CD14-positive monocyte (primary cell): Measurements from ENCODE around the gene ATP5PD. TPM values are rescaled to one million over a fixed set of nuclear protein-coding genes. Genes with fewer than 3 reads are reported as not detected.

Experiments used
- DNase-seq, 3 donors: peaks; one replicate each; pipeline ENCODE4 v3.0.0-alpha.2; 2011 to 2022
- H2AFZ ChIP-seq: 2 replicates; pipeline ENCODE4 v1.6.0; 2012; ENCODE audit warnings: mild to moderate bottlenecking, low read depth, low read length, inconsistent platforms; ENCODE audit not compliant: insufficient read depth, poor library complexity, severe bottlenecking
- H3K27ac ChIP-seq, 2 donors: 1 replicate in 1 of 2; 2 replicates in 1 of 2; pipeline ENCODE4 v1.5.1; 2012 to 2013; ENCODE audit warnings: low read length in 2 of 2, control low read depth in 1 of 2, inconsistent platforms in 1 of 2, low read depth in 1 of 2, mild to moderate bottlenecking in 1 of 2
- H3K27me3 ChIP-seq, 2 donors: one replicate each; pipeline versions ENCODE4 v1.6.0 to v1.6.1; 2011 to 2013; ENCODE audit warnings: low read length in 2 of 2; ENCODE audit not compliant: control insufficient read depth in 2 of 2, insufficient read depth in 2 of 2
- H3K36me3 ChIP-seq, 2 donors: replicated peaks in 1 of 2; 1 replicate in 1 of 2; 2 replicates in 1 of 2; pipeline versions ENCODE4 v1.5.1 to v1.6.1; 2012 to 2013; ENCODE audit warnings: low read length in 2 of 2, control low read depth in 1 of 2, inconsistent platforms in 1 of 2, mild to moderate bottlenecking in 1 of 2; ENCODE audit not compliant: insufficient read depth in 2 of 2, control insufficient read depth in 1 of 2
- H3K4me1 ChIP-seq, 2 donors: 1 replicate in 1 of 2; 2 replicates in 1 of 2; pipeline versions ENCODE4 v1.5.1 to v1.6.1; 2012 to 2013; ENCODE audit warnings: low read length in 2 of 2, control low read depth in 1 of 2, inconsistent platforms in 1 of 2, mild to moderate bottlenecking in 1 of 2, moderate library complexity in 1 of 2; ENCODE audit not compliant: insufficient read depth in 2 of 2, control insufficient read depth in 1 of 2
- H3K4me2 ChIP-seq: replicated peaks from 2 replicates; pipeline ENCODE3; 2012; ENCODE audit warnings: low read length, moderate library complexity, mild to moderate bottlenecking; ENCODE audit not compliant: poor library complexity, severe bottlenecking; ENCODE audit errors: extremely low read depth
- H3K4me3 ChIP-seq, 3 experiments: fragments of 200-600 bp in 1 of 3; sonication (generic) in 1 of 3; replicated peaks in 1 of 3; 1 replicate in 2 of 3; 2 replicates in 1 of 3; pipeline ENCODE4 v1.5.1; 2011 to 2013; ENCODE audit warnings: low read length in 3 of 3, mild to moderate bottlenecking in 3 of 3, control low read depth in 2 of 3, low read depth in 2 of 3, inconsistent platforms in 1 of 3, moderate library complexity in 1 of 3
- H3K79me2 ChIP-seq: 2 replicates; pipeline ENCODE4 v1.6.0; 2012; ENCODE audit warnings: mild to moderate bottlenecking, control low read depth, inconsistent platforms, low read length, moderate library complexity; ENCODE audit not compliant: insufficient read depth
- H3K9ac ChIP-seq: 2 replicates; pipeline ENCODE4 v1.6.0; 2017; ENCODE audit warnings: low read length, mild to moderate bottlenecking; ENCODE audit not compliant: insufficient read depth, poor library complexity, severe bottlenecking
- H3K9me3 ChIP-seq, 2 donors: replicated peaks in 1 of 2; 1 replicate in 1 of 2; 2 replicates in 1 of 2; pipeline versions ENCODE4 v1.5.1 to v1.6.1; 2012 to 2013; ENCODE audit warnings: low read length in 2 of 2, control low read depth in 1 of 2; ENCODE audit not compliant: control insufficient read depth in 1 of 2, insufficient read depth in 1 of 2
- H4K20me1 ChIP-seq: 2 replicates; pipeline ENCODE4 v1.6.0; 2012; ENCODE audit warnings: mild to moderate bottlenecking, low read length, control low read depth, moderate library complexity; ENCODE audit not compliant: insufficient read depth
- H3K27ac Mint-ChIP-seq, 7 donors: one replicate each; pipeline ENCODE4 v1.8.0; 2020; ENCODE audit warnings: mild to moderate bottlenecking in 7 of 7, mixed read lengths in 7 of 7, moderate library complexity in 6 of 7, inconsistent platforms in 2 of 7
- H3K27me3 Mint-ChIP-seq, 3 donors: one replicate each; pipeline ENCODE4 v1.8.0; 2021 to 2022; ENCODE audit warnings: low read depth in 3 of 3, mild to moderate bottlenecking in 3 of 3, mixed read lengths in 3 of 3, moderate library complexity in 3 of 3, inconsistent platforms in 1 of 3
- H3K36me3 Mint-ChIP-seq, 2 donors: one replicate each; pipeline ENCODE4 v1.8.0; 2020; ENCODE audit warnings: mixed read lengths in 2 of 2, inconsistent platforms in 1 of 2, mild to moderate bottlenecking in 1 of 2
- H3K4me1 Mint-ChIP-seq: one replicate; pipeline ENCODE4 v1.8.0; 2020; ENCODE audit warnings: mild to moderate bottlenecking, mixed read lengths
- H3K4me3 Mint-ChIP-seq, 2 donors: one replicate each; pipeline ENCODE4 v1.8.0; 2020; ENCODE audit warnings: mild to moderate bottlenecking in 2 of 2, mixed read lengths in 2 of 2, moderate library complexity in 1 of 2
- H3K9me3 Mint-ChIP-seq, 7 donors: one replicate each; pipeline ENCODE4 v1.8.0; 2020 to 2022; ENCODE audit warnings: mixed read lengths in 7 of 7, mild to moderate bottlenecking in 6 of 7, moderate library complexity in 6 of 7, inconsistent platforms in 2 of 7
- WGBS: methylation state at CpG from one replicate; pipeline ENCODE4 v1.1.5; 2013; ENCODE audit warnings: missing lambda C conversion rate; ENCODE audit not compliant: insufficient coverage; 5-methylcytosine and 5-hydroxymethylcytosine counted together
- intact Hi-C, 2 donors: fragments of 100-400 bp; cut with micrococcal nuclease; formaldehyde crosslinking; loops; one replicate each; pipeline versions ENCODE4 v1.15.0 to v1.15.1; 2023
- polyA plus RNA-seq, 3 donors: library from polyadenylated mRNA; depleted of rRNA in 1 of 3; unstranded in 2 of 3; stranded (reverse) in 1 of 3; fragments of 300-500 nt in 2 of 3; fragments of >200 nt in 1 of 3; fragmentation: Illumina TruSeq in 2 of 3; gene quantifications; 1 replicate in 2 of 3; 2 replicates in 1 of 3; pipeline ENCODE4 v1.2.3, GENCODE V29; 2012 to 2021
- TF ChIP-seq, protein P1 (sequence below): fragments of 200-600 bp; IDR thresholded peaks from one replicate; pipeline ENCODE4 v1.8.0; 2022; ENCODE audit warnings: antibody characterized with exemption, mild to moderate bottlenecking

ATP5PD gene
- polyA plus RNA-seq, 3 donors = 139 to 451 (median 437) TPM

DNA sequence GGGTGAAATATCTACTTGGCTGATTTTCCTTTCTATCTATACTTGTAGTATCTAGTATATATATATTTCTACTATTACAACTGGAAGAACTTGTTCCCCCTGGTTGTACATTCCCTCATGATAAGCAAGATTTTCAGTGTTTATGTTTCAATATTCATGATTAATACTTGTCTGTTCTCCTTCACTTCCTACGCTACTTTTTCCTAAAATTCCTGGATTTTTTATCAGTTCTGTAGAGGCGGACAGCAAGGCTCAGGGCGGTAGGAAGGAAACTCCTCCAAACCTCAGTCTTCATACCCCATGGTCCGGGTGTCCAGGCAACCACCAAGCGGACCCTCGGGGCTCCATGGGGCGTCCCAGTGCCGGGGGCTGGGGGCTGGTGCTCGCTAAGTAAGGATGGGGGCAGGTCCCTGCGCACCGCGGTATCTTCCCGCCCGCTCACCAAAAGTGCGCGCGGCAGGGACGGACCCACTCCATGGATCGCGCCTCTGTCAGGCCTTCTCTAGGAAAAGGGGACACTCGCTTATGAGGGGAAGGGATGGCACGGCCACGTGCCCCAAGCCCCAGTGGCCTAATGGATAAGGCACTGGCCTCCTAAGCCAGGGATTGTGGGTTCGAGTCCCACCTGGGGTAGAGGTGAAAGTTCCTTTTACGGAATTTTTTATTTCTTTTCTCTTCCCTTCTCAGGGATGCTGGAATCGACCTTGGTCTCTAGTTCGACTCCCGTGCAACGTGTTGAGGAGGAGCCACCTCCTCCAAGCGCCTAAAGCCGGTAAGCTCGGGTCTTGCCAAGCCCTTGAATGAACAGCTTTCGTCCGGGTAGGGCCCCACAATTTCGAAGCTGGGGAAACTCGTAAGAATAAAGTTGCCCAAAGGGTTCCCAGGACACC is 13.2 kb downstream of the ATP5PD start:
- Mint-ChIP-seq H3K36me3 (peaks cover 9 to 12% of the 10 kb centered on the region in 2 donors), H3K27me3 (peaks cover 30 to 41% (median 36%) of the 10 kb centered on the region in 3 donors), H3K9me3 (peaks cover 8 to 25% (median 16%) of the 10 kb centered on the region in 7 donors), H3K4me3 (peak overlapping the region; percentile 94 to 95), H3K27ac (peak overlapping the region in 3 of 7 donors; percentile 49 to 82 (median 57)), H3K4me1 (peaks cover 50% of the 10 kb centered on the region)
- Histone ChIP-seq H3K4me1 (peaks cover 42 to 55% of the 10 kb centered on the region in 2 donors), H3K27me3 (peaks cover 5 to 22% of the 10 kb centered on the region in 2 donors), H3K36me3 (peaks cover 3 to 6% of the 10 kb centered on the region in 2 donors), H2AFZ (peak overlapping the region; percentile 26), H4K20me1 (no peaks in the 10 kb centered on the region), H3K9me3 (peaks cover 5 to 17% of the 10 kb centered on the region in 2 donors), H3K79me2 (no peaks in the 10 kb centered on the region), H3K4me2 (peak overlapping the region; percentile 76), H3K9ac (no peak overlapping the region), H3K27ac (no peak overlapping the region), H3K4me3 (peak overlapping the region; percentile 45 to 82 (median 52))
- WGBS = 1% methylated on average over 21 of the region's 36 CpGs
- intact Hi-C loops = loop anchor here in 1 of 2 donors (10.0 kb wide), 2 partner anchors 49 to 231 kb away; partner anchors contain the start of genes CDR2L, GGA3 and MRPS7
- TF ChIP-seq, protein P1, sequence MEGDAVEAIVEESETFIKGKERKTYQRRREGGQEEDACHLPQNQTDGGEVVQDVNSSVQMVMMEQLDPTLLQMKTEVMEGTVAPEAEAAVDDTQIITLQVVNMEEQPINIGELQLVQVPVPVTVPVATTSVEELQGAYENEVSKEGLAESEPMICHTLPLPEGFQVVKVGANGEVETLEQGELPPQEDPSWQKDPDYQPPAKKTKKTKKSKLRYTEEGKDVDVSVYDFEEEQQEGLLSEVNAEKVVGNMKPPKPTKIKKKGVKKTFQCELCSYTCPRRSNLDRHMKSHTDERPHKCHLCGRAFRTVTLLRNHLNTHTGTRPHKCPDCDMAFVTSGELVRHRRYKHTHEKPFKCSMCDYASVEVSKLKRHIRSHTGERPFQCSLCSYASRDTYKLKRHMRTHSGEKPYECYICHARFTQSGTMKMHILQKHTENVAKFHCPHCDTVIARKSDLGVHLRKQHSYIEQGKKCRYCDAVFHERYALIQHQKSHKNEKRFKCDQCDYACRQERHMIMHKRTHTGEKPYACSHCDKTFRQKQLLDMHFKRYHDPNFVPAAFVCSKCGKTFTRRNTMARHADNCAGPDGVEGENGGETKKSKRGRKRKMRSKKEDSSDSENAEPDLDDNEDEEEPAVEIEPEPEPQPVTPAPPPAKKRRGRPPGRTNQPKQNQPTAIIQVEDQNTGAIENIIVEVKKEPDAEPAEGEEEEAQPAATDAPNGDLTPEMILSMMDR = no peak
- peak; percentile 82 to 88 (median 83) for DNase-seq

DNA sequence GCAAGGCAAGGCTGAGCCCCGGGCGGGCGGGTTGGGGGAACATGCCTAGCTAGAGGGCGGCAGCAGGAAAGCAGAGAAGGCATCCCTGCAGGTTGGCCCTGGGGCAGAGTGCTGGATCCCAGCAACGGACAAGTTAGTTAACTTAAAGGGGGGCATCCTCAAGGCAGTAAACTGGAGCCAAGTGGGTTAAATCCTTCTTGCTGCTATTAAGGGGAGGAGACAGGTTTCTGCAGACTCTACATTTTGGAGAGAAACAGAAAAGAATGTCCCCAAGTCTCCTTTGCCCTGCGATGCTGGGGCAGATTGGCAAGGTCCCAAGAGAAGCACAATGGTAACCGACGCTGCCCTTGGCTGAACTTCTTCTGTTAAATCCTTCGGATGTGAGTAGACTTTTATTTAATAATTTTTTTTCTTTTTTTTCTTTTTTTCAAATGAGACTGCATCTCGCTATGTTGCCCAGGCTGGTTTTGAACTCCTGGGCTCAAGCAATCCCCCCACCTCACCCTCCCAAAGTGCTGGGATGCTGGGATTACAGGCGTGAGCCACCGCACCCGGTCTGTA is 14.0 kb downstream of the ATP5PD start:
- peak overlapping the region in 1 of 3 experiments; percentile 82 for H3K4me3 ChIP-seq

More for the DNA sequence above, 14.0 kb downstream of the ATP5PD start:
- TF ChIP-seq, protein P1 = no peak
- Mint-ChIP-seq H3K4me3 (peak overlapping the region; percentile 81 to 94), H3K27me3 (peaks cover 30 to 41% (median 36%) of the 10 kb centered on the region in 3 donors), H3K9me3 (peaks cover 8 to 25% (median 16%) of the 10 kb centered on the region in 7 donors), H3K4me1 (peaks cover 53% of the 10 kb centered on the region), H3K27ac (peak overlapping the region in 3 of 7 donors; percentile 9 to 84 (median 41)), H3K36me3 (peaks cover 4 to 9% of the 10 kb centered on the region in 2 donors)
- Histone ChIP-seq H3K79me2 (no peaks in the 10 kb centered on the region), H3K4me1 (peaks cover 42 to 55% of the 10 kb centered on the region in 2 donors), H2AFZ (peak overlapping the region; percentile 47), H3K9me3 (peaks cover 5 to 17% of the 10 kb centered on the region in 2 donors), H3K27ac (no peak overlapping the region), H3K27me3 (peaks cover 5 to 22% of the 10 kb centered on the region in 2 donors), H3K9ac (no peak overlapping the region), H3K4me2 (peak overlapping the region; percentile 76), H3K36me3 (no peaks in the 10 kb centered on the region), H4K20me1 (no peaks in the 10 kb centered on the region)
- intact Hi-C loops = loop anchor here in 1 of 2 donors (10.0 kb wide), 2 partner anchors 48 to 232 kb away; partner anchors contain the start of genes CDR2L, GGA3 and MRPS7
- no peak for DNase-seq
- WGBS = 3% methylated on average over 6 of the region's 13 CpGs
